Caco-2 (cell line): ENCODE measurements around the gene ZCCHC7. TPM values are rescaled to one million over a fixed set of nuclear protein-coding genes. Genes with fewer than 3 reads are reported as not detected.

Experiments used
- BruUV-seq: library from RNA; stranded (reverse); fragments of 400-500 nt; replicated peaks from 2 replicates; lab custom pipeline; 2021; lab: Mats Ljungman, UMichigan
- CTCF ChIA-PET: fragments of 300-600 bp; sonication (Branson Sonifier 250); formaldehyde crosslinking; loops from one replicate; lab custom pipeline; 2022; ENCODE audit warnings: antibody characterized with exemption; lab: Charles Lee
- POLR2A ChIA-PET: fragments of 300-600 bp; sonication (Branson Sonifier 250); formaldehyde crosslinking; loops from one replicate; lab custom pipeline; 2022; ENCODE audit warnings: antibody characterized with exemption; lab: Charles Lee
- DNase-seq, 2 experiments: peaks; one replicate each; pipeline versions ENCODE4 v3.0.0 to v3.0.0-alpha.2; 2020 to 2022
- H3K27me3 ChIP-seq: replicated peaks from 2 replicates; pipeline ENCODE4 v1.6.0; 2011; ENCODE audit warnings: low read length; ENCODE audit not compliant: control insufficient read depth, insufficient read depth
- H3K36me3 ChIP-seq: 2 replicates; pipeline ENCODE4 v1.5.1; 2011; ENCODE audit warnings: low read length; ENCODE audit not compliant: control insufficient read depth, insufficient read depth
- H3K4me1 ChIP-seq: fragments of 250-450 bp; sonication (Bioruptor Pico); 2 replicates; pipeline ENCODE4 v1.5.1; 2020; ENCODE audit warnings: mild to moderate bottlenecking
- H3K4me3 ChIP-seq: 2 replicates; pipeline ENCODE4 v1.5.1; 2011; ENCODE audit warnings: low read depth, mild to moderate bottlenecking, control low read depth, low read length
- H3K9me3 ChIP-seq: fragments of 250-450 bp; sonication (Bioruptor Pico); 2 replicates; pipeline ENCODE4 v1.5.1; 2020; ENCODE audit warnings: mild to moderate bottlenecking, moderate library complexity
- H3K27ac Mint-ChIP-seq: one replicate; pipeline ENCODE4 v1.8.0; 2022; ENCODE audit warnings: mixed read lengths; ENCODE audit not compliant: unreplicated experiment
- H3K27me3 Mint-ChIP-seq: one replicate; pipeline ENCODE4 v1.8.0; 2022; ENCODE audit warnings: mixed read lengths; ENCODE audit not compliant: insufficient read depth, unreplicated experiment
- H3K36me3 Mint-ChIP-seq: one replicate; pipeline ENCODE4 v1.8.0; 2022; ENCODE audit warnings: mild to moderate bottlenecking, mixed read lengths; ENCODE audit not compliant: insufficient read depth, unreplicated experiment
- H3K4me1 Mint-ChIP-seq: one replicate; pipeline ENCODE4 v1.8.0; 2022; ENCODE audit warnings: low read depth, mixed read lengths; ENCODE audit not compliant: unreplicated experiment
- H3K4me3 Mint-ChIP-seq: one replicate; pipeline ENCODE4 v1.8.0; 2022; ENCODE audit warnings: mild to moderate bottlenecking, moderate library complexity, mixed read lengths; ENCODE audit not compliant: unreplicated experiment
- H3K9me3 Mint-ChIP-seq: one replicate; pipeline ENCODE4 v1.8.0; 2022; ENCODE audit warnings: mixed read lengths; ENCODE audit not compliant: unreplicated experiment
- intact Hi-C: fragments of 100-400 bp; cut with micrococcal nuclease; formaldehyde crosslinking; loops from one replicate; pipeline ENCODE4 v1.10.0; 2022; ENCODE audit not compliant: unreplicated experiment
- total RNA-seq: library from RNA; stranded (reverse); gene quantifications from 2 replicates; pipeline ENCODE4 v1.2.3, GENCODE V29; 2022
- TF ChIP-seq, protein P1 (sequence below), 2 experiments: fragments of 200-600 bp in 1 of 2; IDR thresholded peaks; 1 replicate in 1 of 2; 2 replicates in 1 of 2; pipeline versions ENCODE4 v1.5.1 to v1.8.0; 2011 to 2022; ENCODE audit warnings: antibody characterized with exemption in 1 of 2, control low read depth in 1 of 2, inconsistent platforms in 1 of 2, low read depth in 1 of 2, low read length in 1 of 2, mild to moderate bottlenecking in 1 of 2, moderate library complexity in 1 of 2; ENCODE audit not compliant: insufficient read depth in 1 of 2, severe bottlenecking in 1 of 2, unreplicated experiment in 1 of 2

The ZCCHC7 gene
- total RNA-seq, 1 experiment from 2014 or later: 22.0 TPM

- ChIA-PET CTCF (no interaction called here), POLR2A (no interaction called here)
- no TSS peak for BruUV-seq
- H3K9me3 ChIP-seq: no peaks in the 10 kb centered on the region
- Mint-ChIP-seq H3K9me3 (no peaks in the 10 kb centered on the region), H3K4me1 (peaks cover 6% of the 10 kb centered on the region), H3K4me3 (no peak overlapping the region), H3K27me3 (no peaks in the 10 kb centered on the region), H3K27ac (no peak overlapping the region), H3K36me3 (no peaks in the 10 kb centered on the region)
- TF ChIP-seq, protein P1, sequence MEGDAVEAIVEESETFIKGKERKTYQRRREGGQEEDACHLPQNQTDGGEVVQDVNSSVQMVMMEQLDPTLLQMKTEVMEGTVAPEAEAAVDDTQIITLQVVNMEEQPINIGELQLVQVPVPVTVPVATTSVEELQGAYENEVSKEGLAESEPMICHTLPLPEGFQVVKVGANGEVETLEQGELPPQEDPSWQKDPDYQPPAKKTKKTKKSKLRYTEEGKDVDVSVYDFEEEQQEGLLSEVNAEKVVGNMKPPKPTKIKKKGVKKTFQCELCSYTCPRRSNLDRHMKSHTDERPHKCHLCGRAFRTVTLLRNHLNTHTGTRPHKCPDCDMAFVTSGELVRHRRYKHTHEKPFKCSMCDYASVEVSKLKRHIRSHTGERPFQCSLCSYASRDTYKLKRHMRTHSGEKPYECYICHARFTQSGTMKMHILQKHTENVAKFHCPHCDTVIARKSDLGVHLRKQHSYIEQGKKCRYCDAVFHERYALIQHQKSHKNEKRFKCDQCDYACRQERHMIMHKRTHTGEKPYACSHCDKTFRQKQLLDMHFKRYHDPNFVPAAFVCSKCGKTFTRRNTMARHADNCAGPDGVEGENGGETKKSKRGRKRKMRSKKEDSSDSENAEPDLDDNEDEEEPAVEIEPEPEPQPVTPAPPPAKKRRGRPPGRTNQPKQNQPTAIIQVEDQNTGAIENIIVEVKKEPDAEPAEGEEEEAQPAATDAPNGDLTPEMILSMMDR (IDR thresholded peaks at IDR 0.05; ENCODE audit: insufficient read depth in 1 of 2, low read depth in 1 of 2, low read length in 1 of 2, severe bottlenecking in 1 of 2, unreplicated experiment in 1 of 2): no peak
- intact Hi-C loops: no loop called here
- H3K4me1 ChIP-seq: no peaks in the 10 kb centered on the region
- DNase-seq: no peak
- H3K4me3 ChIP-seq: no peak overlapping the region
- no peaks in the 10 kb centered on the region for H3K27me3 ChIP-seq
- H3K36me3 ChIP-seq: no peaks in the 10 kb centered on the region
Observed at GRCh38 chr9:37283730-37284325, 163.5 kb downstream of the ZCCHC7 start.

DNA sequence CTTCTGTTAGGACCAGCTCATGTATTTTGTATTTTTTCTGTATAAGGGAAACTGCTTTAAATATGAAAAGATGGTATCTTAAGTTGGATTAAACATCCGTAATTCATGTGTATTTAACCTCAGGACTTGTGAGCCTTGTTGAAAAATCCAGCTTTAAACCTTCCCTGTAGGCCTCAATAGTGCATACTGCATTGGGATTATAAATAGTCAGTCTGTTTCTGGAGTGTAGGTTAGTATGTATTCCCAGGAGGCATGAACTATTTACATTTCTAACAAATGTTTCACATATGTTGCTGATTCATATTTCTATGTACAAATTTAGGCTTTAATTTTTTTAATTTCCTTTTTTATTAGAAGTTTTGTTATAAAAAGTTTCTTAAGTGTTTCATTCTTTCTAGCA, 164.3 kb downstream of the ZCCHC7 start:
- peaks cover 10% of the 10 kb centered on the region for H3K4me1 Mint-ChIP-seq
- CTCF ChIA-PET: no interaction called here
- POLR2A ChIA-PET: no interaction called here
- no peaks in the 10 kb centered on the region for H3K36me3 Mint-ChIP-seq
- Histone ChIP-seq H3K9me3 (no peaks in the 10 kb centered on the region), H3K36me3 (no peaks in the 10 kb centered on the region), H3K27me3 (no peaks in the 10 kb centered on the region), H3K4me3 (no peak overlapping the region), H3K4me1 (no peaks in the 10 kb centered on the region)
- intact Hi-C loops: no loop called here
- no peaks in the 10 kb centered on the region for H3K9me3 Mint-ChIP-seq
- no peaks in the 10 kb centered on the region for H3K27me3 Mint-ChIP-seq
- H3K4me3 Mint-ChIP-seq: no peak overlapping the region
- BruUV-seq: no TSS peak
- DNase-seq: no peak
- H3K27ac Mint-ChIP-seq: no peak overlapping the region
- TF ChIP-seq, protein P1 (IDR thresholded peaks at IDR 0.05; ENCODE audit: insufficient read depth in 1 of 2, low read depth in 1 of 2, low read length in 1 of 2, severe bottlenecking in 1 of 2, unreplicated experiment in 1 of 2): no peak

DNA sequence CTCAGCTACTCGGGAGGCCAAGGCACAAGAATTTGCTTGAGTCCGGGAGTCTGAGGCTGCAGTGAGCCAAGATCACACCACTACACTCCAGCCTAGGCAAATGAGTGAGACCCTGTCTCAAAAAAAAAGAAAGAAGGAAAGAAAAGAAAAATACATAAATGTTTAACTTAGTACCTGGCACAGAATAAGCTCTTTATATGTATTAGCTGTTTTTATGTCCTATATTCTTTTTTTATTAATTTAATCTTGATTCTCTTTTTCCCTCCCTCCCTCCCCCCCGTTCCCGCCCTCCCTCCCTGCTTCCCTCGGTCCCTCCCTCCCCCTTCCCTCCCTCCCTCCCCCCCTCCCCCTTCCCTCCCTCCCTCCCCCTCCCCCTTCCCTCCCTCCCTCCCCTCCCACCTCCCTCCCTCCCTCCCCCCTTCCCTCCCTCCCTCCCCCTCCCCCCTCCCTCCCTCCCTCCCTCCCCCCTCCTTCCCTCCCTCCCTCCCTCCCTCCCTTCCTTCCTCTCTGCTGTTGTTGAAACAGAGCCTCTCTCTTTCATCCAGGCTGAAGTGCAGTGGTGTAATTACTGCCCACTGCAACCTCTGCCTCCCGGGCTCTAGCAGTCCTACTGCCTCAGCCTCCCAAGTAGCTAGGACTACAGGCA, 166.3 kb downstream of the ZCCHC7 start:
- Mint-ChIP-seq H3K27me3 (no peaks in the 10 kb centered on the region), H3K36me3 (no peaks in the 10 kb centered on the region), H3K4me1 (peaks cover 16% of the 10 kb centered on the region), H3K27ac (no peak overlapping the region), H3K9me3 (no peaks in the 10 kb centered on the region), H3K4me3 (no peak overlapping the region)
- Histone ChIP-seq H3K27me3 (no peaks in the 10 kb centered on the region), H3K4me3 (no peak overlapping the region), H3K36me3 (no peaks in the 10 kb centered on the region), H3K9me3 (no peaks in the 10 kb centered on the region), H3K4me1 (no peaks in the 10 kb centered on the region)
- intact Hi-C loops: no loop called here
- TF ChIP-seq, protein P1 (IDR thresholded peaks at IDR 0.05; ENCODE audit: insufficient read depth in 1 of 2, low read depth in 1 of 2, low read length in 1 of 2, severe bottlenecking in 1 of 2, unreplicated experiment in 1 of 2): no peak
- ChIA-PET CTCF (interaction anchor here (0.6 kb wide), 1 partner anchor 431 kb away, joined by 3 read pairs; no protein-coding TSS in a partner anchor), POLR2A (no interaction called here)
- DNase-seq: no peak
- BruUV-seq: no TSS peak
